ENCODE data around the gene RUNX1.

The RUNX1 gene

DNA sequence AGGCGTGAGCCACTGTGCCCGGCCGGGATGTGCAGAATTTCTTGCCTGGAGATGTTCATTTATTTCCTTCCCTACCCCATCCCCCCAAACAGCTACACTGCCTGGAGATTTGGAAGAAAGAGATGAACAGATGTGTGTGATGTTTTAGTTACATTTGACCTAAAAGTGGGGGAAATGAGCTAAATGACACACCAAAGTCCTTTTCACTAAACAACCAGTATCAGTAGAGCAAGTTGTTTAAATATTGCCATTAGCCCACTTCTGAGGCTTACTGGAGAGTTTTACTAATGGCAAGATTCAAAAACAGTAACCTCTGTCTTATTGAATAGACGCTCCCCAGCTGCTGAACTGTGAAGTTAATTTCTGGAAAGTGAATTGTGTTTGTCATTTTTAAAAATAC is 100.1 kb downstream of the RUNX1 start:
- Histone ChIP-seq H3K27me3 (no peaks in the 10 kb centered on the region), H3K9me3 (no peaks in the 10 kb centered on the region; the same call in 1 of the 2 replicates), H3K36me3 (no peaks in the 10 kb centered on the region), H3K4me1 (no peaks in the 10 kb centered on the region), H3K4me3 (ENCODE audit: low read depth, low read length) (no peak overlapping the region)
- TF ChIP-seq, protein P1, sequence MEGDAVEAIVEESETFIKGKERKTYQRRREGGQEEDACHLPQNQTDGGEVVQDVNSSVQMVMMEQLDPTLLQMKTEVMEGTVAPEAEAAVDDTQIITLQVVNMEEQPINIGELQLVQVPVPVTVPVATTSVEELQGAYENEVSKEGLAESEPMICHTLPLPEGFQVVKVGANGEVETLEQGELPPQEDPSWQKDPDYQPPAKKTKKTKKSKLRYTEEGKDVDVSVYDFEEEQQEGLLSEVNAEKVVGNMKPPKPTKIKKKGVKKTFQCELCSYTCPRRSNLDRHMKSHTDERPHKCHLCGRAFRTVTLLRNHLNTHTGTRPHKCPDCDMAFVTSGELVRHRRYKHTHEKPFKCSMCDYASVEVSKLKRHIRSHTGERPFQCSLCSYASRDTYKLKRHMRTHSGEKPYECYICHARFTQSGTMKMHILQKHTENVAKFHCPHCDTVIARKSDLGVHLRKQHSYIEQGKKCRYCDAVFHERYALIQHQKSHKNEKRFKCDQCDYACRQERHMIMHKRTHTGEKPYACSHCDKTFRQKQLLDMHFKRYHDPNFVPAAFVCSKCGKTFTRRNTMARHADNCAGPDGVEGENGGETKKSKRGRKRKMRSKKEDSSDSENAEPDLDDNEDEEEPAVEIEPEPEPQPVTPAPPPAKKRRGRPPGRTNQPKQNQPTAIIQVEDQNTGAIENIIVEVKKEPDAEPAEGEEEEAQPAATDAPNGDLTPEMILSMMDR (IDR thresholded peaks at IDR 0.05; ENCODE audit: low read depth, low read length) = no peak
- DNase-seq = no peak

DNA sequence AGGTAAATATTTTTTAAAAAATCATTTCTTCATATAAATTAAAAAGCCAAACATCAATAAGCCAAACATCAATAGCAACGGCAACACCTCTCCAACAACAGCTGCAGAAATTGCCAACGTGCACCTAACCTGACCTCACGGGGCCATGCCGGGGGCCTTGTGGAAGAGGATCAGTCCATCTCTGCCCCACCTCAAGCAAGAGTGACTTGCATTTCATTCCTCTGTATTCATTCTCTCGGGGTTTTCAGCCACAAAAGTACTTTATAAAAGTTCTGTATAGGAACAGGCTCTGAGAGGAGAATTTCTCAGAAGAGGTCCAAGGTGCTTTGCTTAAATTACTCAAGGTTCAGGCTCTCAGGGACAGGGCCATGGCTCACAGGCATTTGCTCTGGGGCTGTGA is 100.9 kb downstream of the RUNX1 start:
- no peak for DNase-seq
- Histone ChIP-seq H3K4me1 (no peaks in the 10 kb centered on the region), H3K27me3 (no peaks in the 10 kb centered on the region), H3K4me3 (ENCODE audit: low read depth, low read length) (no peak overlapping the region), H3K9me3 (no peaks in the 10 kb centered on the region; the same call in 1 of the 2 replicates), H3K36me3 (no peaks in the 10 kb centered on the region)
- TF ChIP-seq, protein P1 (IDR thresholded peaks at IDR 0.05; ENCODE audit: low read depth, low read length) = no peak

DNA sequence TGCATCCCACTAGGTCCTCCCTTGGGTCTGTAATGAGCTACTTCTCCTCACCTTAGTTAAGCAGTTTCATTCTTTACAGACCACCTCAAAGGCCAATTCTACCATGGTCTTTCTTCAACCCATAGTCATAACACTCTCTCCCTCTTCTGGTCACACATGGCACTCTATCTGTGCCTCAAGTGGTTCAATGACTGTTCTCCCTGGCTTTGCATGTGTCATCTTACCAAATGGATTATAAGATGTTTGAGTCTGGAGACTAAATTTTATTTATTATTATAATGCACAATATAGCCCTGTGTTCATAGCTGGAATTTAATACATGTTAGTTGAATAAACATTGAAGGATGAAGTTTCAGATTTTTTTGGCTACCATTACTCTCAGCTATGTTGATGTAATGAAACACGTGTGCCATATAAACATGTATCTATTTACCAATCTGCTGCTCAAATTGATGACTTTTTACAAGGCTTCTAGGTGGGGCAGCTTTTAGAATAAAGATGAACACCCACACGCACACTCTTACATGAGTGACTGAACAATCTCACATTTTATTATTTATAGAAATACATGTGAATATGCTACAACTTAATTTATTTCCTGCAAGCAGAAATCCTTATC is 102.1 kb downstream of the RUNX1 start:
- no peaks in the 10 kb centered on the region for H3K4me1 ChIP-seq
- no peak for DNase-seq

DNA sequence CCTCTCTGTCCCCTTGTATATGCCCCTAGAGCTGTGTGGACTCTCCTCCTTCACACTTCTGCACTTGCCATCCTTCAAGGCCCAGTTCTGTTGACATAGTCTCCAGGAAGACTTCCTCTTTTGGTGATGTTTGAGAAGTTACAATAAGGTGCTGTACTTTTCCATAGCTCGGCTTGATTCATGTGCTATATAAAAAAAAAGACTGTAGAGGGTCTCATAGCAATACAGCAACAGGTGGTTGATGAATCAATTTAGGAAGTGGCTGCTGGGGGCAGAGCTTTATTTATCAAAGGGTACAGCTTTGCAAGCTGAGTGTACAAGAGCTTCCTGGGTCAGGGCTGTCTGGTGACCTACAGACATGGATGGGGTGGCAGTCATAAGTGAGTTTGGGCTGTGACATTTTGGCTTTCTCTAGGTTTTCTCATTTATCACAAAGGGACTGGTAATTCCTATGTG is 102.7 kb downstream of the RUNX1 start:
- no peaks in the 10 kb centered on the region for H3K4me1 ChIP-seq
- no peaks in the 10 kb centered on the region for H3K36me3 ChIP-seq
- no peaks in the 10 kb centered on the region for H3K27me3 ChIP-seq
- no peaks in the 10 kb centered on the region; the same call in 1 of the 2 replicates for H3K9me3 ChIP-seq
- TF ChIP-seq, protein P1 (IDR thresholded peaks at IDR 0.05; ENCODE audit: low read depth, low read length) = no peak
- no peak overlapping the region for H3K4me3 ChIP-seq (ENCODE audit: low read depth, low read length)
- no peak for DNase-seq

More for the DNA sequence above, 102.1 kb downstream of the RUNX1 start:
- H3K27me3 ChIP-seq = no peaks in the 10 kb centered on the region
- TF ChIP-seq, protein P1 (IDR thresholded peaks at IDR 0.05; ENCODE audit: low read depth, low read length) = no peak
- H3K9me3 ChIP-seq = no peaks in the 10 kb centered on the region; the same call in 1 of the 2 replicates
- no peaks in the 10 kb centered on the region for H3K36me3 ChIP-seq
- H3K4me3 ChIP-seq (ENCODE audit: low read depth, low read length) = no peak overlapping the region

DNA sequence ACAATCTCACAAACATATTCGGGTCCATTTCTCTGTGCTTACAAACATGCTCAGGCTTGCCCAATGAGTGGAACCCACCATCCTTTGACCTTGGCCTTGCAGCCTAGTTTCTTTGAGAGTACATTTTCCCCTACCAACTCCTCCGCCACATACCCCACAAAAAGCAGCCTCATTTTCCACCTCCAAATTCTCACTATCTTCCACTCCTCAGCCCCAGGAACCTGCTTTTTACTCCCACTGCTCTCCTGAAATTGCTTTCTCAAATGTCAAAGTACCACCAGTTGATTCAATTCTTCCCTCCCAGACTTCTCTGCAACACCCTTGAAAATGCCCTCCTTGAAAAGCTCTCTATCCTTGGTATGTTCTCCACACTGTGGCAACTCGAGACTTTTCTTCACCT is 103.8 kb downstream of the RUNX1 start:
- Histone ChIP-seq H3K27me3 (no peaks in the 10 kb centered on the region), H3K4me3 (ENCODE audit: low read depth, low read length) (no peak overlapping the region), H3K9me3 (no peaks in the 10 kb centered on the region; the same call in 1 of the 2 replicates), H3K36me3 (no peaks in the 10 kb centered on the region), H3K4me1 (no peaks in the 10 kb centered on the region)
- DNase-seq = no peak
- TF ChIP-seq, protein P1 (IDR thresholded peaks at IDR 0.05; ENCODE audit: low read depth, low read length) = no peak

DNA sequence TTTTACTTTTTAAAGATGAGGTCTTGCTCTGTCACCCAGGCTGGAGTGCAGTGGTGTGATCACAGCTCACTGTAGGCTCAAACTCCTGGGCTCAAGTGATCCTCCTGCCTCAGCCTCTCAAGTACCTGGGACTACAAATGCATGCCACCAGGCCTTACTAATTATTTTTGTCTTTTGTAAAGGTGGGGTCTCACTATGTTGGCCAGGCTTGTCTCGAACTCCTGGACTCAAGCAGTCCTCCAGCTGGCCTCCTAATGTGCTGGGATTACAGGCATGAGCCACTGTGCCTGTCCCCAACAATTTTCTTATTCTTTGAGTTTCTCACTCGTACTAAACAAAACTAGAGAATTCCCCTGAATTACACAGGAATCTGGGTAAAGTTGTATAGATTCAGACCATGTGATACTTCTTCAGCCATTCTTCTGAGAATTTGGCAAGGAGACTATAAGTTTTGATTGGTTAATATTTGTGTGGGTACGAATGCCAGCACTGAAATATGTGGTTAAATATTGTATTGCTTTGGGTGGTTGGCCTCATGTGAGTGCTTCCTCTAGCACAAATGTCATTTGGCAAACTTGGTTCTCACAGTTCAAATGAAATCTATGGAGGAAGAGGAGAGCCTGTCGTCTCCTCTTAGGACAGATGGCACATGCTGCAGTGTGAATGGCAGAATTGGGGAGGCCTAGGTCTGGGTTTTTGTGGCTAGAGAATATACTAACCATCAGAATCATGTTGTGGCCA is 104.9 kb downstream of the RUNX1 start:
- Histone ChIP-seq H3K9me3 (no peaks in the 10 kb centered on the region; the same call in 1 of the 2 replicates), H3K4me3 (ENCODE audit: low read depth, low read length) (no peak overlapping the region), H3K36me3 (no peaks in the 10 kb centered on the region), H3K4me1 (no peaks in the 10 kb centered on the region), H3K27me3 (no peaks in the 10 kb centered on the region)
- DNase-seq = no peak
- TF ChIP-seq, protein P1 (IDR thresholded peaks at IDR 0.05; ENCODE audit: low read depth, low read length) = no peak
